Measurements from ENCODE around the gene TSACC. TPM values are rescaled to one million over a fixed set of nuclear protein-coding genes. Genes with fewer than 3 reads are reported as not detected.

TSACC gene
- total RNA-seq, 3 donors from 2014 or later (not counting 1 experiment from before 2014, with no cell fraction given), result not detected

DNA sequence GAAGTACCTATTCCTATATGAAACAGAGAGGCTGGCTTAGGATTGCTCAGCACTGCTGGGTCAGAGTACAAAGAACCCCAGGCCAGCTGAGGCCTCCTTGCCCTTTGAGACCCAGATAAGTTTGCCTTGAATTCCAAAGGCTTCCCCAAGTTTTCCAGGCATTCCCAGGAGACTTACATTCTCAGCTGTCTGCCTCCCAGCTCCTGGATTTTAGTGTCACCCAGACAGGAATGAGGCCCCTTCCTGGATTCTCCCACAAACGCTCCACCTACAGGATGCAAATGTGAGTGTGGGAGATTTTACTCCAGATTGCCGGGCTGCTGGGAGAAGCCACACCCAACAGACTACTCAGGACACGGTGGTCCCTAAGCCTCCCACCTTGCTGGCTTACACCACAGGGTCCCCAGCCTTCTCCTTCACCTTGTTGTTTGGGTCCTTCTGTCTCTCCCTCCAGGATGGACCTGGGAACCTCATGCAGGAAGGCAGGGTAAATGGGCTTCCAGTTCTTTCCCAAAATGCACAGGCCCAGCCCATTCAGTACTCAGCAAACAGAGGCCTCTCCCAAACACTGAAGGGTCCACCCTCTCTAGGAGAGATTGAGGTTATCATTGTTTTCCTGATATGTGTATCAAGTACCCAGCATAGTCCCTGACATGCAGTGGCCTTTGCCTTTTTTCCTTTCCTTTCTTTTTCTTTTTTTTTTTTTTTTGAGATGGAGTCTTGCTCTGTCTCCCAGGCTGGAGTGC lies 41.3 kb downstream of the TSACC start:
- ATAC-seq (no peak), DNase-seq (no peak)
- Histone ChIP-seq H3K36me3 (ENCODE audit: control insufficient read depth, insufficient read depth, low read length) (no peaks in the 10 kb centered on the region), H3K4me3 (ENCODE audit: low read length) (no peak overlapping the region), H3K27me3 (ENCODE audit: control insufficient read depth, insufficient read depth, low read length) (no peaks in the 10 kb centered on the region), H3K27ac (ENCODE audit: low read length) (no peak overlapping the region), H3K9me3 (ENCODE audit: control insufficient read depth, insufficient read depth, low read length) (no peaks in the 10 kb centered on the region), H3K4me1 (ENCODE audit: control insufficient read depth, insufficient read depth, low read length) (no peaks in the 10 kb centered on the region)
- Mint-ChIP-seq H3K9me3 (no peaks in the 10 kb centered on the region), H3K27me3 (ENCODE audit: low read depth in 2 of 2) (peaks cover 0 to 6% of the 10 kb centered on the region in 2 donors), H3K27ac (no peak overlapping the region), H3K4me1 (no peaks in the 10 kb centered on the region), H3K36me3 (no peaks in the 10 kb centered on the region), H3K4me3 (no peak overlapping the region)
- TF ChIP-seq, protein P1, sequence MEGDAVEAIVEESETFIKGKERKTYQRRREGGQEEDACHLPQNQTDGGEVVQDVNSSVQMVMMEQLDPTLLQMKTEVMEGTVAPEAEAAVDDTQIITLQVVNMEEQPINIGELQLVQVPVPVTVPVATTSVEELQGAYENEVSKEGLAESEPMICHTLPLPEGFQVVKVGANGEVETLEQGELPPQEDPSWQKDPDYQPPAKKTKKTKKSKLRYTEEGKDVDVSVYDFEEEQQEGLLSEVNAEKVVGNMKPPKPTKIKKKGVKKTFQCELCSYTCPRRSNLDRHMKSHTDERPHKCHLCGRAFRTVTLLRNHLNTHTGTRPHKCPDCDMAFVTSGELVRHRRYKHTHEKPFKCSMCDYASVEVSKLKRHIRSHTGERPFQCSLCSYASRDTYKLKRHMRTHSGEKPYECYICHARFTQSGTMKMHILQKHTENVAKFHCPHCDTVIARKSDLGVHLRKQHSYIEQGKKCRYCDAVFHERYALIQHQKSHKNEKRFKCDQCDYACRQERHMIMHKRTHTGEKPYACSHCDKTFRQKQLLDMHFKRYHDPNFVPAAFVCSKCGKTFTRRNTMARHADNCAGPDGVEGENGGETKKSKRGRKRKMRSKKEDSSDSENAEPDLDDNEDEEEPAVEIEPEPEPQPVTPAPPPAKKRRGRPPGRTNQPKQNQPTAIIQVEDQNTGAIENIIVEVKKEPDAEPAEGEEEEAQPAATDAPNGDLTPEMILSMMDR (IDR thresholded peaks at IDR 0.05), result no peak
- intact Hi-C loops (cut with micrococcal nuclease), result no loop called here
- WGBS (ENCODE audit: insufficient coverage), result 78% methylated on average over 1 of the region's 3 CpGs

DNA sequence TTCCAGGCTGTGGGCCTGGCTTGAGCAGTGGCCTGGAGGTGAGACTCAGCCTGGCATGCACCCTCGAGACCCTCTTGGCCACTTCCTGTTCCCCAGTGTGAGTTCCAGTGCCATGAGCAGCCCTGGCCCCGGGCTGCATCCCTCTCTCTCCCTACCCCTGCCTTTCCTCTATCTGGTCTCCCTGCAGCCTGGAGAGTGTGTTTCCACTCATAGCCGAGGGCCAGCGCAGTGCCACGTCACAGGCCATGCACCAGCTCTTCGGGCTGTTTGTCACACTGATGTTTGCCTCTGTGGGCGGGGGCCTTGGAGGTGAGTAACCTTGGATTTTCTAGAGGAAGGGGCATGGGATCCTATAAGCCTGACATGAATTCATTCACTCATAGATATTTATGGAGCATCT lies 44.2 kb downstream of the TSACC start:
- intact Hi-C loops (cut with micrococcal nuclease), result no loop called here
- Mint-ChIP-seq H3K4me3 (no peak overlapping the region), H3K27me3 (ENCODE audit: low read depth in 2 of 2) (peaks cover 8 to 12% of the 10 kb centered on the region in 2 donors), H3K36me3 (no peaks in the 10 kb centered on the region), H3K9me3 (no peaks in the 10 kb centered on the region), H3K4me1 (peaks cover 8% of the 10 kb centered on the region in 2 donors), H3K27ac (no peak overlapping the region)
- ATAC-seq (no peak), DNase-seq (no peak)
- Histone ChIP-seq H3K27me3 (ENCODE audit: control insufficient read depth, insufficient read depth, low read length) (peaks cover 6% of the 10 kb centered on the region), H3K4me3 (ENCODE audit: low read length) (no peak overlapping the region), H3K4me1 (ENCODE audit: control insufficient read depth, insufficient read depth, low read length) (peaks cover 9% of the 10 kb centered on the region), H3K27ac (ENCODE audit: low read length) (no peak overlapping the region), H3K36me3 (ENCODE audit: control insufficient read depth, insufficient read depth, low read length) (no peaks in the 10 kb centered on the region), H3K9me3 (ENCODE audit: control insufficient read depth, insufficient read depth, low read length) (no peaks in the 10 kb centered on the region)
- TF ChIP-seq, protein P1 (IDR thresholded peaks at IDR 0.05), result no peak
- WGBS (ENCODE audit: insufficient coverage), result 69% methylated on average over 7 of the region's 7 CpGs

DNA sequence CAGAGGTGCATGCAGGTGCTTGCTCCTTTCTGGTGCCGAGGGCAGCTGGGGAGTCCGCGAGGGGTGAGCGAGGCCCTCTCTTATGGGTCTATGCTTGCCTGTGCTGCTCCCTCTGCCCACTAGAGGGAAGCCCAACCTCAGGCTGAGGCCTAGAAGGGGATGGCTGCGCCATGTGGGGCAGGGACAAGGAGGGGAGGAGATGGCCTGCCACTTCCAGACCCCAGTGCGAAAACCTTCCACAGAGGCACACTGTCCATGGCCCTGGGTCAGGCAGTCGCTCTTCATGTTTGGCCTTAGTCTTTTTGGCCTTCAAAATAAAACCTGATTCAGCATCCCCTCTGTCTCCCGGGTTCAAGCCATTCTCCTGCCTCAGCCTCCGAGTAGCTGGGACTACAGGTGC lies 44.7 kb downstream of the TSACC start:
- Mint-ChIP-seq H3K9me3 (no peaks in the 10 kb centered on the region), H3K36me3 (no peaks in the 10 kb centered on the region), H3K27ac (no peak overlapping the region), H3K4me1 (peaks cover 8% of the 10 kb centered on the region in 2 donors), H3K4me3 (no peak overlapping the region), H3K27me3 (ENCODE audit: low read depth in 2 of 2) (peaks cover 8 to 15% of the 10 kb centered on the region in 2 donors)
- H3K27me3 ChIP-seq (ENCODE audit: control insufficient read depth, insufficient read depth, low read length), result peaks cover 6% of the 10 kb centered on the region
- no peak overlapping the region for H3K4me3 ChIP-seq (ENCODE audit: low read length)
- H3K27ac ChIP-seq (ENCODE audit: low read length), result no peak overlapping the region
- intact Hi-C loops (cut with micrococcal nuclease), result no loop called here
- TF ChIP-seq, protein P1 (IDR thresholded peaks at IDR 0.05), result peak; percentile 47
- ATAC-seq (peak; percentile 67 to 88 (median 87)), DNase-seq (peak in 1 of 2 donors; percentile 76)
- 58% methylated on average over 9 of the region's 9 CpGs for WGBS (ENCODE audit: insufficient coverage)
- peaks cover 9% of the 10 kb centered on the region for H3K4me1 ChIP-seq (ENCODE audit: control insufficient read depth, insufficient read depth, low read length)
- no peaks in the 10 kb centered on the region for H3K9me3 ChIP-seq (ENCODE audit: control insufficient read depth, insufficient read depth, low read length)
- no peaks in the 10 kb centered on the region for H3K36me3 ChIP-seq (ENCODE audit: control insufficient read depth, insufficient read depth, low read length)

DNA sequence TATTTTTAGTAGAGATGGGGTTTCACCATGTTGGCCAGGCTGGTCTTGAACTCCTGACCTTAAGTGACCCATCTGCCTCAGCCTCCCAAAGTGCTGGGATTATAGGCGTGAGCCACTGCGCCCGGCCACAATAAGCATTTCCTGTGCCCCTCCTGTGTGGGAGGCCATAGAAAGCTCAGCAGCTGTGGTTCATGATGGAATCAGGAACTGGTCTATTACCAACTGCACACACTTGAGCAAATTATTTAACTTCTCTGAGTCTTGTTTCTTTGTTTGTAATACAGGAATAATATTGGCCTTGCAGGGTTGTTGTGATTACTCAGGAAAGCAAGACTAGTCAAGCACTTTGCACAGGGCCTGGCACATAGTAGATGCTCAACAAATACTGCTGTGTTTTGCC lies 45.7 kb downstream of the TSACC start:
- Mint-ChIP-seq H3K27ac (no peak overlapping the region), H3K36me3 (no peaks in the 10 kb centered on the region), H3K27me3 (ENCODE audit: low read depth in 2 of 2) (peaks cover 12 to 19% of the 10 kb centered on the region in 2 donors), H3K9me3 (no peaks in the 10 kb centered on the region), H3K4me3 (no peak overlapping the region), H3K4me1 (peaks cover 8% of the 10 kb centered on the region in 2 donors)
- Histone ChIP-seq H3K27ac (ENCODE audit: low read length) (no peak overlapping the region), H3K27me3 (ENCODE audit: control insufficient read depth, insufficient read depth, low read length) (peaks cover 8% of the 10 kb centered on the region), H3K4me3 (ENCODE audit: low read length) (no peak overlapping the region), H3K36me3 (ENCODE audit: control insufficient read depth, insufficient read depth, low read length) (no peaks in the 10 kb centered on the region), H3K9me3 (ENCODE audit: control insufficient read depth, insufficient read depth, low read length) (no peaks in the 10 kb centered on the region), H3K4me1 (ENCODE audit: control insufficient read depth, insufficient read depth, low read length) (peaks cover 9% of the 10 kb centered on the region)
- 17% methylated on average over 3 of the region's 3 CpGs for WGBS (ENCODE audit: insufficient coverage)
- TF ChIP-seq, protein P1 (IDR thresholded peaks at IDR 0.05), result no peak
- intact Hi-C loops (cut with micrococcal nuclease), result no loop called here
- DNase-seq (no peak), ATAC-seq (no peak)

Measured in natural killer cell (primary cell).